DOHH2 (cell line): ENCODE data around the gene PODXL2.

Experiments used
- CTCF ChIP-seq: fragments of 200-600 bp; sonication (generic); IDR thresholded peaks from one replicate; pipeline ENCODE4 v1.5.1; 2014; ENCODE audit warnings: antibody characterized with exemption, mild to moderate bottlenecking, low read depth, low read length; ENCODE audit not compliant: poor library complexity, severe bottlenecking
- EZH2phosphoT487 ChIP-seq: fragments of 200-600 bp; sonication (generic); IDR thresholded peaks from 2 replicates; pipeline ENCODE4 v1.6.1; 2017; ENCODE audit warnings: borderline replicate concordance, mild to moderate bottlenecking, antibody characterized with exemption, low read length, moderate library complexity, mixed read lengths

DNA sequence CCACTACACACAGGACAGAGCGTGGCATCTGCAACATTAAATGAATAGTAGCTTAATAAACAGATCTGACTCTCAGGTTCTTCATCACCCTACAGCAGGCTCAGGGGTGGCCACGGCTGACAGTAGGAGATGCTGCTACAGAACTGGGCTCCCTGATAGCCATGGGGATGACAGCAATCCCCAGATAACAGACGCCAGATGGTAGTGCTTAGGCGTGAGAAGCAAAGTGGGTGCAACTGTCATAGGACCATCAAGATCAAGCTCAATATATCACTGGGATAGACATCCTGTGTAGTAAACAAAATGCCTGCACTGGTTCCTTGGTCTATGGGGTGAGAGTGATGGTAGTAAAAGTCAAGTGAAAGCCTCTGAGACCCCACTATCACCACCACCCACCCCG is 35.8 kb upstream of the PODXL2 start:
- TF ChIP-seq EZH2phosphoT487 (no peak), CTCF (no peak)
